HepG2 (cell line): Measurements from ENCODE around the gene SHISA6.

ENCODE experiments used
- RNF2 ChIP-seq: fragments of 450-650 bp; conservative IDR thresholded peaks from 2 replicates; pipeline ENCODE4 v1.6.1; 2016; ENCODE audit warnings: low read depth
- SIN3B ChIP-seq: fragments of 150-350 bp; IDR thresholded peaks from 2 replicates; pipeline ENCODE4 v1.6.1; 2014; ENCODE audit warnings: low read length
- YEATS4 ChIP-seq: sonication (generic); formaldehyde crosslinking; IDR thresholded peaks from 2 replicates; pipeline ENCODE4 v1.4.0; 2020; ENCODE audit warnings: missing genetic modification reagents, borderline replicate concordance
- TF ChIP-seq, protein P1 (sequence below): sonication (generic); formaldehyde crosslinking; IDR thresholded peaks from 2 replicates; pipeline ENCODE4 v1.4.0; 2020; ENCODE audit warnings: missing genetic modification reagents, borderline replicate concordance
- TF ChIP-seq, protein P2 (sequence below): sonication (generic); formaldehyde crosslinking; IDR thresholded peaks from 2 replicates; pipeline ENCODE4 v1.8.0; 2022; ENCODE audit warnings: missing genetic modification reagents, mild to moderate bottlenecking, moderate library complexity, borderline replicate concordance
- TF ChIP-seq, protein P3 (sequence below): sonication (generic); formaldehyde crosslinking; IDR thresholded peaks from 2 replicates; pipeline ENCODE4 v1.5.0; 2020; ENCODE audit warnings: mild to moderate bottlenecking, missing genetic modification reagents, moderate library complexity

DNA sequence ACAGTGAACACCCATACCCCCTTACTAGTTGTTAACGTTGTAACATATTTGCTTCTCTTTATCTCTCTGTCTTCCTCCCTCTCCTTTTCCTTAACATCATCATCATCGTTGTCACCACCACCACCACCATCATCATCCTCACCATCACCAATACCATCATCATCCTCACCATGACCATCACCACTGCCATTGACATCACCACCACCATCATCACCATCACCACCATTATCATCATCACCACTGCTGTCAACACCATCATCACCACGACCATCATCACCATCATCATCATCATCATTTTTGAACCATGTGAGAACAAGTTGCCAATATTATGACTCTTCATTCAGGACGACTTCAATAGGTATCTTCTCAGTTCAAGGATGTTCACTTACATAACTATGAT, 35.5 kb downstream of the SHISA6 start:
- TF ChIP-seq SIN3B (no peak), YEATS4 (CRISPR knock-in tag) (no peak), RNF2 (no peak)
- TF ChIP-seq, protein P1, sequence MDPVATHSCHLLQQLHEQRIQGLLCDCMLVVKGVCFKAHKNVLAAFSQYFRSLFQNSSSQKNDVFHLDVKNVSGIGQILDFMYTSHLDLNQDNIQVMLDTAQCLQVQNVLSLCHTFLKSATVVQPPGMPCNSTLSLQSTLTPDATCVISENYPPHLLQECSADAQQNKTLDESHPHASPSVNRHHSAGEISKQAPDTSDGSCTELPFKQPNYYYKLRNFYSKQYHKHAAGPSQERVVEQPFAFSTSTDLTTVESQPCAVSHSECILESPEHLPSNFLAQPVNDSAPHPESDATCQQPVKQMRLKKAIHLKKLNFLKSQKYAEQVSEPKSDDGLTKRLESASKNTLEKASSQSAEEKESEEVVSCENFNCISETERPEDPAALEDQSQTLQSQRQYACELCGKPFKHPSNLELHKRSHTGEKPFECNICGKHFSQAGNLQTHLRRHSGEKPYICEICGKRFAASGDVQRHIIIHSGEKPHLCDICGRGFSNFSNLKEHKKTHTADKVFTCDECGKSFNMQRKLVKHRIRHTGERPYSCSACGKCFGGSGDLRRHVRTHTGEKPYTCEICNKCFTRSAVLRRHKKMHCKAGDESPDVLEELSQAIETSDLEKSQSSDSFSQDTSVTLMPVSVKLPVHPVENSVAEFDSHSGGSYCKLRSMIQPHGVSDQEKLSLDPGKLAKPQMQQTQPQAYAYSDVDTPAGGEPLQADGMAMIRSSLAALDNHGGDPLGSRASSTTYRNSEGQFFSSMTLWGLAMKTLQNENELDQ: no peak
- TF ChIP-seq, protein P2, sequence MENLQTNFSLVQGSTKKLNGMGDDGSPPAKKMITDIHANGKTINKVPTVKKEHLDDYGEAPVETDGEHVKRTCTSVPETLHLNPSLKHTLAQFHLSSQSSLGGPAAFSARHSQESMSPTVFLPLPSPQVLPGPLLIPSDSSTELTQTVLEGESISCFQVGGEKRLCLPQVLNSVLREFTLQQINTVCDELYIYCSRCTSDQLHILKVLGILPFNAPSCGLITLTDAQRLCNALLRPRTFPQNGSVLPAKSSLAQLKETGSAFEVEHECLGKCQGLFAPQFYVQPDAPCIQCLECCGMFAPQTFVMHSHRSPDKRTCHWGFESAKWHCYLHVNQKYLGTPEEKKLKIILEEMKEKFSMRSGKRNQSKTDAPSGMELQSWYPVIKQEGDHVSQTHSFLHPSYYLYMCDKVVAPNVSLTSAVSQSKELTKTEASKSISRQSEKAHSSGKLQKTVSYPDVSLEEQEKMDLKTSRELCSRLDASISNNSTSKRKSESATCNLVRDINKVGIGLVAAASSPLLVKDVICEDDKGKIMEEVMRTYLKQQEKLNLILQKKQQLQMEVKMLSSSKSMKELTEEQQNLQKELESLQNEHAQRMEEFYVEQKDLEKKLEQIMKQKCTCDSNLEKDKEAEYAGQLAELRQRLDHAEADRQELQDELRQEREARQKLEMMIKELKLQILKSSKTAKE: no peak
- TF ChIP-seq, protein P3, sequence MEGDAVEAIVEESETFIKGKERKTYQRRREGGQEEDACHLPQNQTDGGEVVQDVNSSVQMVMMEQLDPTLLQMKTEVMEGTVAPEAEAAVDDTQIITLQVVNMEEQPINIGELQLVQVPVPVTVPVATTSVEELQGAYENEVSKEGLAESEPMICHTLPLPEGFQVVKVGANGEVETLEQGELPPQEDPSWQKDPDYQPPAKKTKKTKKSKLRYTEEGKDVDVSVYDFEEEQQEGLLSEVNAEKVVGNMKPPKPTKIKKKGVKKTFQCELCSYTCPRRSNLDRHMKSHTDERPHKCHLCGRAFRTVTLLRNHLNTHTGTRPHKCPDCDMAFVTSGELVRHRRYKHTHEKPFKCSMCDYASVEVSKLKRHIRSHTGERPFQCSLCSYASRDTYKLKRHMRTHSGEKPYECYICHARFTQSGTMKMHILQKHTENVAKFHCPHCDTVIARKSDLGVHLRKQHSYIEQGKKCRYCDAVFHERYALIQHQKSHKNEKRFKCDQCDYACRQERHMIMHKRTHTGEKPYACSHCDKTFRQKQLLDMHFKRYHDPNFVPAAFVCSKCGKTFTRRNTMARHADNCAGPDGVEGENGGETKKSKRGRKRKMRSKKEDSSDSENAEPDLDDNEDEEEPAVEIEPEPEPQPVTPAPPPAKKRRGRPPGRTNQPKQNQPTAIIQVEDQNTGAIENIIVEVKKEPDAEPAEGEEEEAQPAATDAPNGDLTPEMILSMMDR: no peak
